Spinal cord (tissue), 4 donors: ENCODE results near the gene CDH5. TPM values are rescaled to one million over a fixed set of nuclear protein-coding genes. Genes with fewer than 3 reads are reported as not detected.

Experiments
- polyA plus RNA-seq, 2 donors: library from polyadenylated mRNA; unstranded; fragments of 120-200 nt; gene quantifications; one replicate each; pipeline ENCODE4 v1.2.1, GENCODE V29; 2013; ENCODE audit not compliant: insufficient read length in 2 of 2
- total RNA-seq, 2 donors: library from RNA; depleted of rRNA in 1 of 2; stranded (reverse); fragments of 120-200 nt in 1 of 2; fragments of >200 nt in 1 of 2; gene quantifications; one replicate each; pipeline versions ENCODE4 v1.2.3 to v1.2.4, GENCODE V29; 2013 to 2014

Gene CDH5
- total and polyA plus RNA-seq, 4 donors = 23.5 to 78.3 (median 35.3) TPM

Other genes with a start within 250 kb of the CDH5 start
- 1 to 10 TPM; 4.9 to 5.7 TPM for gene BEAN1, start 60.6 kb downstream of the CDH5 start, total RNA-seq
- gene BEAN1, start 60.6 kb downstream of the CDH5 start, polyA plus RNA-seq = 10 to 100 TPM; 26.1 to 27.0 TPM
- 10 to 100 TPM; 32.6 to 42.8 TPM for gene TK2, start 183.4 kb downstream of the CDH5 start, total RNA-seq
- 10 to 100 TPM; 37.2 to 39.2 TPM for gene TK2, start 183.4 kb downstream of the CDH5 start, polyA plus RNA-seq
- gene CKLF, start 185.9 kb downstream of the CDH5 start, total RNA-seq = 10 to 100 TPM; 40.3 to 65.1 TPM
- 10 to 100 TPM; 38.1 to 41.0 TPM for gene CKLF, start 185.9 kb downstream of the CDH5 start, polyA plus RNA-seq
- 1 to 10 TPM; 4.5 to 8.9 TPM for gene CMTM1, start 199.7 kb downstream of the CDH5 start, total RNA-seq
- 10 to 100 TPM; 11.2 to 12.8 TPM for gene CMTM1, start 199.7 kb downstream of the CDH5 start, polyA plus RNA-seq
- 1 to 10 TPM in 1 of 2 donors, under 1 TPM in 1; 0.33 to 1.7 TPM for gene CMTM2, start 212.8 kb downstream of the CDH5 start, total RNA-seq
- gene CMTM2, start 212.8 kb downstream of the CDH5 start, polyA plus RNA-seq = 1 to 10 TPM in 1 of 2 donors, under 1 TPM in 1; 0.48 to 1.5 TPM
- 10 to 100 TPM; 13.7 to 22.0 TPM for gene CMTM3, start 238.0 kb downstream of the CDH5 start, total RNA-seq
- gene CMTM3, start 238.0 kb downstream of the CDH5 start, polyA plus RNA-seq = 10 to 100 TPM; 41.0 to 48.4 TPM